Cardiac septum (tissue), 1 donor: ENCODE measurements around the gene PDE11A. TPM values are rescaled to one million over a fixed set of nuclear protein-coding genes. Genes with fewer than 3 reads are reported as not detected.
"Not testable (repeated sequence)": the region's sequence is repeated elsewhere in the genome, so short reads cannot be mapped to it uniquely, and the experiment has no call there.

ENCODE experiments used
- DNase-seq: peaks from one replicate; pipeline ENCODE4 v3.0.0-alpha.2; 2020; ENCODE audit warnings: low spot score
- intact Hi-C: fragments of 100-400 bp; cut with DNase I; formaldehyde crosslinking; loops from one replicate; pipeline ENCODE4 v1.14.0; 2022
- total RNA-seq: library from RNA; stranded (reverse); fragmentation: NEBNext Ultra II Directional; extraction: Animal tissue kit (Norgen Biotek cat#: 25700); gene quantifications from one replicate; pipeline ENCODE4 v1.2.1, GENCODE V29; 2021
- donor health status: DM: no; HTN: no; CAD: no.

PDE11A gene
- total RNA-seq, 1 donor from 2014 or later = 0.54 TPM

DNA sequence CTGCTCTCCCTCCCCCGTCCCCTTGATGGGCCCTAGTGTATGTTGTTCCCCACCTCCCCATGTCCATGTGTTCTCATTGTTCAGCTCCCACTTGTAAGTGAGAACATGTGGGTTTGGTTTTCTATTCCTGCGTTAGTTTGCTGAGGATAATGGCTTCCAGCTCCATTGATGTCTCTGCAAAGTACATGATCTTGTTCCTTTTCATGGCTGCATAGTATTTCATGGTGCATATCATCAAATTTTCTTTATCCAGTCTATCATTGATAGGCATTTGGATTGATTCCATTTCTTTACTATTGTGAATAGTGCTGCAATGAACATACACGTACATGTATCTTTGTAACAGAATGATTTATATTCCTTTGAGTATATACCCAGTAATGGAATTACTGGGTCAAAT is 6.7 kb upstream of the PDE11A start:
- intact Hi-C loops = not testable (repeated sequence)

DNA sequence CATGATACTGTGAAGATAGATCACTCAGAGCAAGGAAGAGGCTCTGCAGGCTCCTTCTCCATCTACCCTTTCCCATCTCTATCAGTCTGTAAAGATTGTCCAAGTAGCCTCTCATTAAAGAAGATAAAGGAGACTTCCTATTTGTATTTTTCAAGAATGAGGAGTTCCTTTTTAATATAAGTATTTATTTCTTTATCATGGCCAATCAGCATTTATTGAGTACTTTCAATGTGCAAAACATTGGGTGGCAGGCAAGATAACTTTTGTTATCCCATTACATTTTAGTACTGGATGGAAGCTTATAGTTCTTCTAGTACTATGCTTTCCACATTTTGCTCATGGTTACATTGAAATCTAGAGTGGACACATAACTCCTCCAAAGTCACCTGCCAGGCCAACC is 3.6 kb upstream of the PDE11A start:
- DNase-seq = no peak
- intact Hi-C loops = no loop called here

More for the DNA sequence above, 6.7 kb upstream of the PDE11A start:
- not testable (repeated sequence) for DNase-seq

GRCh38 chr2:178075006-178075326 is 2.4 kb upstream of the PDE11A start:
- intact Hi-C loops = no loop called here
- DNase-seq = no peak

DNA sequence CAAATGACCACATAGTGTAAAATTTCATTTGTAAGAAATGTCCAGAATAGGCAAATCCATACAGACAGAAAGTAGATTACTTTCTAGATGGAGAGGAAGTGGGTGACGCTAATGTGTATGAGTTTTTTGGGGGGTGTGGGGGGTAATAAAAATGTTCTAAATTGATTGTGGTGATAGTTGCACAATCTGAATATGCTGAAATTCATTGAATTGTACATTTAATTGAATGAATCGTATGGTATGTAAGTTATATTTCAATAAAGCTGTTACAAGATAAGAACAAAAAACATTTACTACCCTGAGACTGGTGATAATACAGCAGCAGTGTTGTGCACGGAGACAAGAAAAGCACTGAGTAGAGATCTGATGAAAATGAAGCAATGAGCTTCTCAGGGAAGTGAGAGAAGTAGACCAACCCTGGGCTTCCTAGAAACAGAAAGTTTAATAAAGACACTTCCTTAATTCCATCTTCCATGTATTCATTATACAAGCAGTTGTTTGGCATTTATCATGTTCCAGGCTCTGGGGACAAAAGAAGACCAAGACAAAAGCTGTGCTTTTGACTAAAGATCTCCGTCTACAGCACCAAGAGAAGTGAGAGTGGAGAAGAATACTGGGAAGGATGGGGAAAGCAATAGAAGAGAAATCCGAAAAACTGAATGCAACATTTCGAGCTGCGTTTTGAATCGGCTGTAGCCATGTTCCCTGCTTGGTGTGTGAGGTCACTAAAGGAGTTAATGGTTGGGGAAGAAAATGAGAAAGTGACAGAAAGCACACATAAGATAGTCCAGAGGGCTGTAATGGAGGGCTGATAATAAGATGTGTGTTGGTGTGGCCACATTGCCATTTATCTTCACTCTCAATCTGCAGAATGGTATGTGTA is 1.8 kb upstream of the PDE11A start:
- intact Hi-C loops = no loop called here
- no peak for DNase-seq

- intact Hi-C loops = no loop called here
- DNase-seq = no peak
Observed at GRCh38 chr2:178072000-178072382, 586 bp downstream of the PDE11A start.

DNA sequence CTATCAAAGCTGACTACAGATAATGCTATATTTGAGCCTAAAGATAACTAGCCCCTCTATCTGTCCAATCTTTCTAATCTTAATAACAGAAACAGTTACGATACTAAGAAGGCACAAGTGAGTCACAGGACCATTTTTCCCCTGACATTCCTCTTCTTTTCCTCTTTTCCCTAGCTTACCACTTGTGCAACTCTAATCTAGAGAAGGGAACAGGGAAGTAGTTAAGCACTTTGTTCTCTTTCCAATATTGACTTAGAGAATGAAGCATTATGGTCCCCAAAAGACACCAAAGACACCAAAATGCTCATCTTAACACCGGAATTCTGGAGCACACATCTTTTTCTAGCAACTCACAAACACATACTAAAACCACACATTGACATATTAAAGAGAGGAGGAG is 1.8 kb downstream of the PDE11A start:
- DNase-seq = no peak
- intact Hi-C loops = no loop called here

DNA sequence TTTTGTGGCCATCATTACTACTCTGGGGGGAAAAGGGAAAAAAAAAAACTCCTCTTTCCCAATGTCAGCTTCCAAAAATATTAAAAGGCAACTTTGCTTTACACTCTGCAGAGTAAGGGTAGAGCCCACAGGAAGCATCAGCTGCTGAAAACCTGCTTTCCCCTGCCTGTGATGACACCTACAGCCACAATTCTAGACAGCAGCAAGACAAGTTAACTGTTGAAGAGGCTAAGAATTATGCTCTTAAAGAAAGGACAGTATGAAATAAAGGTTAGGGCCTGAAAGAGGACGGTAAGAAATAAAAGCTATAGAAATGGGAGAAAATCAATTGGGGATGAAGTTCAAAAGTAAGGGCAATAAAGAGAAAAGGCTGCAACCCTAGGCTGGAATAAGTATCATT is 3.0 kb downstream of the PDE11A start:
- intact Hi-C loops = no loop called here
- no peak for DNase-seq

- intact Hi-C loops = no loop called here
- no peak for DNase-seq
Observed at GRCh38 chr2:178068823-178069454, 3.6 kb downstream of the PDE11A start.

GRCh38 chr2:178066890-178067669 is 5.5 kb downstream of the PDE11A start:
- no peak for DNase-seq
- intact Hi-C loops = no loop called here

- intact Hi-C loops = no loop called here
- DNase-seq = no peak
Observed at GRCh38 chr2:178066324-178066723, 6.3 kb downstream of the PDE11A start.

GRCh38 chr2:178059681-178060080 is 12.9 kb downstream of the PDE11A start:
- intact Hi-C loops = no loop called here
- DNase-seq = no peak

DNA sequence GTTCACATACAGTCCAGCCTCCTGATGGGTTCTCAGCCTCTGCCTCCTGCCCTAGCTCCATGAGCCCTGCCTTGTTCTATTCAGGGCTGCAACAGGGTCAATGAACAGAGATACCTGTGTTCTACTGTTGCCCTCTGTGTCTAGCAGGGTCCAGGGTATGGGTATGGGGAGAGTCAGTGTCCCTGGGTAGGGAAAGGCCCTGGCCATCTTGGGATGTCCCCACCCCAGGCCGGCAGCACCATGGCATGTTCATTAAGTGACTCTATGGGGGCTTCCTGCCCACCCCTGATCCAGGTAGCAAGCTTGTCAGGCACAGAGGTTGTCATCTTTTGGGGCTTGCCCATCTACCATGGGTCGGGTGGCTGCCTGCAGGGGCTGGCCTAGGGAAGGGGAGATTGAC is 13.5 kb downstream of the PDE11A start:
- DNase-seq = no peak

GRCh38 chr2:178057179-178057680 is 15.3 kb downstream of the PDE11A start:
- intact Hi-C loops = no loop called here
- no peak for DNase-seq

More for the DNA sequence above, 13.5 kb downstream of the PDE11A start:
- intact Hi-C loops = no loop called here

DNA sequence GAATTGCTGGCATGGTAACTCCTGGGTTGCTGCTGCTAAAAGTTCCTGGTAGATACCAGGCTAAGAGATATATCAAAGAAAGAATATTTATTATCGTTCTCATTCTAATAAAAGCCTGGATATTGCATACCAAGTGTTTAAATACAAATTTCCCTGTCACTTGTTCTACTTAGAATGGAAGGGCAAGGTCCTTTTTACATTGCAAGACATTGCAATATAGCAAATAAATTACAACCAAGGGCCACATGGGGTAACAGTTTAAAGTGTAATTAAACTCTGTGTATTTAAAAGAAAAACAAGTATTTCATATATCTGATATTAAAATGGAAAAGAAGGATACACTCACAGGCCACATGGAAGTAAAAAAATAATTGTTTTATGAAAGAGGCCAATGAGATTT is 16.2 kb downstream of the PDE11A start:
- no peak for DNase-seq
- intact Hi-C loops = no loop called here

- DNase-seq, intact Hi-C loops: not testable (repeated sequence)
Observed at GRCh38 chr2:178051257-178051656, 21.3 kb downstream of the PDE11A start.

GRCh38 chr2:178047391-178047790 is 25.2 kb downstream of the PDE11A start:
- intact Hi-C loops = no loop called here
- DNase-seq = no peak

DNA sequence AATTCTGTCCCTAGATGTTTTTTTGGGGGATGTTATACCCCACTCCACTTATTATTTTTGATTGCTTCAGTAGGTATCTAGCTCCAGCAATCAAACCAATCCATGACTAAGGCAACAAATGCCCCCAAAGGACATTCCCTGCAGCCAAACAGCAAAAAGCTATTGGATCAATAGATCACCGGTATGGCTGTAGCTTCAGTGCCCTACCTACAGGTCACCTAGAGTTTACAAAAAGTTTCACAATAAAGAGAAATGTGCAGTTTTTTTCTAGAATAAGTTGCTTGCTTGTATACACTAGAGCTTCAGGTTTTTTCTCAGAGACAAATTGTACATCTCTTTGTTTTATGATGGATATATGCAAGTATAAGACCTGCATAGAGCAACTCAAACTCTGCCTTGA is 27.7 kb downstream of the PDE11A start:
- DNase-seq = no peak
- intact Hi-C loops = no loop called here

DNA sequence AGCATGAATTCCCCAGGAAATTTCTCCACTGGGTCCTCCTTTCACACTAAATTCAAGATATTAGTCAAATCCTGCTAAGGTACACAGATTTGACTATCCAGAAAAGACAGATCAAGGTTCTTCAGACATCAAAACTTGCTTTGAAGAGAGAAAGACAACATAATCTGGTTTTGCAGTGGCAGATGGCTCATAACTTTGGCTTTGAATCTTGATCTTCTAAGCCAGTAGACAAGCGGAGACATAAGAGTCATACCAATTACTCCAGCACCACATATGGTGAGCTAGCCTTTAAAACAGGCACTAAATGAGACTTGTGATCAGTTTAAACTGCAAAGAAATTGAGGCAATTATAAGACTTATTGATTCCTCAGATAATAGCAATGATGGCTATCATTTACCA is 29.3 kb downstream of the PDE11A start:
- intact Hi-C loops = no loop called here
- DNase-seq = no peak

DNA sequence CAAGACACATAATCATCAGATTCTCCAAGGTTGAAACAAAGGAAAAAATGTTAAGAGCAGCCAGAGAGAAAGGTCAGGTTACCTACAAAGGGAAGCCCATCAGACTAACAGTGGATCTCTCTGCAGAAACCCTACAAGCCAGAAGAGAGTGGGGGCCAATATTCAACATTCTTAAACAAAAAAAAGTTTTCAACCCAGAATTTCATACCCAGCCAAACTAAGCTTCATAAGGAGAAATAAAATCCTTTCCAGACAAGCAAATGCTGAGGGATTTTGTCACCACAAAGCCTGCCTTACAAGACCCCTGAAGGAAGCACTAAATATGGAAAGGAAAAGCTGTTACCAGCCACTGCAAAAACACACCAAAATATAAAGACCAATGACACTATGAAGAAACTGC is 39.0 kb downstream of the PDE11A start:
- DNase-seq, intact Hi-C loops: not testable (repeated sequence)

DNA sequence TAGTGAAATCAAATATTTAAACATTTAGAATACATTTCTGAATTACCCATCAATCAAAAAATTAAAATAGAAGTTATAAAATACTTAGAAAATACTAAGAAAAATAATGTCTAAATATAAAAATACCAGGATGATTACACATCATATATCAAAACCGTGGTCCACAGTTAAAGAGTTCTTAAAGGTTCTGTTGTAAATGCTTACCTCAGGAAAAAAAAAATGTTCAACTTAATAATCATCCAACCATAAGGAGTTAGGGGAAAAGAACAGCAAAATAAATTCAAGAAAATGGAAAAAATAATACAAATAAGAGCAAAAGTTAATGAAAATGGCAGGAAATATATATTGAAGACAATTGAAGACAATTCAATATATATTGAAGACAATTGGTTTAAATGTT is 43.2 kb downstream of the PDE11A start:
- no peak for DNase-seq

More for the DNA sequence above, 43.2 kb downstream of the PDE11A start:
- intact Hi-C loops = no loop called here
